Gastroesophageal sphincter (tissue), 4 donors: Measurements from ENCODE around the gene THRB. TPM values are rescaled to one million over a fixed set of nuclear protein-coding genes. Genes with fewer than 3 reads are reported as not detected.

Experiments used
- ATAC-seq: fragments of 150-250 bp; one replicate; pipeline ENCODE4 v1.9.1; 2016; ENCODE audit warnings: mild to moderate bottlenecking, moderate library complexity
- H3K27ac ChIP-seq, 4 donors: fragments of 200-600 bp; sonication (generic) in 3 of 4; 1 replicate in 3 of 4; 2 replicates in 1 of 4; pipeline ENCODE4 v1.5.1; 2016 to 2019
- H3K27me3 ChIP-seq: fragments of 200-600 bp; sonication (generic); one replicate; pipeline ENCODE4 v1.5.1; 2019
- H3K36me3 ChIP-seq, 2 donors: fragments of 200-600 bp; sonication (generic); one replicate each; pipeline ENCODE4 v1.5.1; 2019; ENCODE audit warnings: control low read depth in 1 of 2
- H3K4me1 ChIP-seq, 3 donors: fragments of 200-600 bp; sonication (generic); 1 replicate in 2 of 3; 2 replicates in 1 of 3; pipeline ENCODE4 v1.5.1; 2016 to 2019; ENCODE audit warnings: control low read depth in 2 of 3
- H3K4me3 ChIP-seq, 2 donors: fragments of 200-600 bp; sonication (generic); one replicate each; pipeline ENCODE4 v1.5.1; 2019; ENCODE audit warnings: mild to moderate bottlenecking in 1 of 2, moderate library complexity in 1 of 2
- H3K9me3 ChIP-seq, 3 donors: fragments of 200-600 bp; sonication (generic); one replicate each; pipeline ENCODE4 v1.5.1; 2017 to 2019; ENCODE audit warnings: control low read depth in 2 of 3
- EP300 ChIP-seq: sonication (generic); formaldehyde crosslinking; IDR thresholded peaks from one replicate; pipeline ENCODE4 v1.6.1; 2017; ENCODE audit warnings: antibody characterized with exemption, mild to moderate bottlenecking
- POLR2A ChIP-seq, 2 donors: fragments of 450-650 bp; IDR thresholded peaks; one replicate each; pipeline ENCODE4 v1.6.1; 2017; ENCODE audit warnings: antibody characterized with exemption in 2 of 2, mild to moderate bottlenecking in 2 of 2, moderate library complexity in 1 of 2
- POLR2AphosphoS5 ChIP-seq: sonication (generic); formaldehyde crosslinking; IDR thresholded peaks from one replicate; pipeline ENCODE4 v1.6.1; 2017; ENCODE audit warnings: antibody characterized with exemption
- WGBS, 2 donors: methylation state at CpG; one replicate each; pipeline ENCODE4 v1.1.5; 2018; ENCODE audit warnings: low coverage in 1 of 2; 5-methylcytosine and 5-hydroxymethylcytosine counted together
- total RNA-seq, 4 donors: library from RNA; depleted of rRNA; stranded (reverse); fragments of >200 nt; gene quantifications; one replicate each; pipeline ENCODE4 v1.1.0, GENCODE V29; 2016
- TF ChIP-seq, protein P1 (sequence below), 4 experiments: fragments of 200-600 bp in 2 of 4; fragments of 450-650 bp in 2 of 4; sonication (generic) in 1 of 4; IDR thresholded peaks; one replicate each; pipeline ENCODE4 v1.5.1; 2017 to 2019; ENCODE audit warnings: antibody characterized with exemption in 4 of 4, mild to moderate bottlenecking in 2 of 4, moderate library complexity in 2 of 4

The THRB gene
- total RNA-seq, 4 donors from 2014 or later = 42.5 to 61.9 (median 55.8) TPM

DNA sequence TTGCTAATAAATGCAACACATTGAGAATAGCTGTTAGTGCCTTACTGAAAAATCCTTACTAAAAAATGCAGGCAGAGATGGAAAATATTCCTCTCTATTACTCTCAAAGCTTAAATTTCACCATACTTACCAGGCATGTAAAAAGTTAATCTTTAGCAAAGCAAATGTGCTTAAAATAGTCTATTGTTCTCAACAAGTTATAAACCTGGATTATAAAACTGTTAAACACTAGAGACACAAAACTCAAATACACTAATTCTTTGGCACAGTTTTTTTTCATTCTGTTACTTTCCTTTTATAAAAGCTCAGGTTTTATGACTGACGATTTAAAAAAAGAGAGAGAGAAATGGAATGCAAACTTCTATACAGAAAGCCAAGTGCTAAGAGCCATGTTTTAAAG lies 119.8 kb downstream of the THRB start:
- Histone ChIP-seq H3K4me3 (no peak overlapping the region), H3K4me1 (peaks cover 11 to 73% (median 14%) of the 10 kb centered on the region in 3 donors), H3K27ac (peak overlapping the region in 3 of 4 donors; percentile 14 to 65 (median 50)), H3K9me3 (no peaks in the 10 kb centered on the region), H3K36me3 (no peaks in the 10 kb centered on the region), H3K27me3 (no peaks in the 10 kb centered on the region)
- no peak for TF ChIP-seq POLR2A (IDR thresholded peaks at IDR 0.05)
- TF ChIP-seq EP300 = no peak
- TF ChIP-seq, protein P1, sequence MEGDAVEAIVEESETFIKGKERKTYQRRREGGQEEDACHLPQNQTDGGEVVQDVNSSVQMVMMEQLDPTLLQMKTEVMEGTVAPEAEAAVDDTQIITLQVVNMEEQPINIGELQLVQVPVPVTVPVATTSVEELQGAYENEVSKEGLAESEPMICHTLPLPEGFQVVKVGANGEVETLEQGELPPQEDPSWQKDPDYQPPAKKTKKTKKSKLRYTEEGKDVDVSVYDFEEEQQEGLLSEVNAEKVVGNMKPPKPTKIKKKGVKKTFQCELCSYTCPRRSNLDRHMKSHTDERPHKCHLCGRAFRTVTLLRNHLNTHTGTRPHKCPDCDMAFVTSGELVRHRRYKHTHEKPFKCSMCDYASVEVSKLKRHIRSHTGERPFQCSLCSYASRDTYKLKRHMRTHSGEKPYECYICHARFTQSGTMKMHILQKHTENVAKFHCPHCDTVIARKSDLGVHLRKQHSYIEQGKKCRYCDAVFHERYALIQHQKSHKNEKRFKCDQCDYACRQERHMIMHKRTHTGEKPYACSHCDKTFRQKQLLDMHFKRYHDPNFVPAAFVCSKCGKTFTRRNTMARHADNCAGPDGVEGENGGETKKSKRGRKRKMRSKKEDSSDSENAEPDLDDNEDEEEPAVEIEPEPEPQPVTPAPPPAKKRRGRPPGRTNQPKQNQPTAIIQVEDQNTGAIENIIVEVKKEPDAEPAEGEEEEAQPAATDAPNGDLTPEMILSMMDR (IDR thresholded peaks at IDR 0.05) = no peak
- WGBS, 2 donors = 17 to 27% methylated on average over 1 of the region's 1 CpG
- ATAC-seq = no peak

DNA sequence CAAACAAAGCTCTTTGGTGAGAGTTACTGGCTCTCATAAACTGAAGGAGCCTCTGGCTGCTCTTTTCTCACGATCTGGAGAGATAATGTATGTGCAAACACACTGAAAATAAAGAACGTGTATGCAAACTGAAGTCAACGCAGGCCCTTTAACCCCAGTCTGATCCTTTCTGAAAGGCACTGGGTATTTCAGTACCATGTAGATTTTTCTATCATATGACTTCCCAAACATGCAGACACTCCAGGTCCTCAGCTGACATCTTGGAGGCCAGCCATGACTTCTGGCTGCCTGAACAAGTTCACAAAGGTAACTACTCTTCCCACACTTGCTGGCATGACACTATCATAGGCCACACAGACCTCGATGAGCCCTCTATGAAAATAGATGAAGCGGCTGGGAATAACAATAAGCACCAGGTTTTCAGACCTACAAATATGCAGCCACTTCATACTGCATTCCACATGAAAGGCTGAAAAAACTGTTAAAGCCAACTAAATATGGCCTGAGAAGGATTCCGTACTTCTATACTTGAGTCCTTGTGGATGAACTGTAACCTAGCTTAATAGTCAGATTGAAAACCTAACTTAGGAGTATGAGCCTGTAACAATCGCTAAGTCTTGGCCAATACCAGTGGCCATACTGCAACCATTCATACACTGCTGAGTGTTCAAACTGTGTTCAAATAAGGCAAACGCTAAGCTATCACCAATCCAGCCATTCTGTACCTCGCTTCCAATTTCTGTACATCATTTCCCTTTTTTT lies 121.3 kb downstream of the THRB start:
- Histone ChIP-seq H3K36me3 (no peaks in the 10 kb centered on the region), H3K27me3 (no peaks in the 10 kb centered on the region), H3K9me3 (no peaks in the 10 kb centered on the region), H3K27ac (peak overlapping the region; percentile 25 to 65 (median 40)), H3K4me3 (no peak overlapping the region), H3K4me1 (peaks cover 11 to 78% (median 17%) of the 10 kb centered on the region in 3 donors)
- WGBS, 2 donors = 72 to 73% methylated on average over 8 to 9 of the region's 9 CpGs
- TF ChIP-seq POLR2AphosphoS5 = no peak
- TF ChIP-seq, protein P1 (IDR thresholded peaks at IDR 0.05) = no peak
- TF ChIP-seq POLR2A (IDR thresholded peaks at IDR 0.05) = no peak
- TF ChIP-seq EP300 = no peak
- ATAC-seq = no peak

DNA sequence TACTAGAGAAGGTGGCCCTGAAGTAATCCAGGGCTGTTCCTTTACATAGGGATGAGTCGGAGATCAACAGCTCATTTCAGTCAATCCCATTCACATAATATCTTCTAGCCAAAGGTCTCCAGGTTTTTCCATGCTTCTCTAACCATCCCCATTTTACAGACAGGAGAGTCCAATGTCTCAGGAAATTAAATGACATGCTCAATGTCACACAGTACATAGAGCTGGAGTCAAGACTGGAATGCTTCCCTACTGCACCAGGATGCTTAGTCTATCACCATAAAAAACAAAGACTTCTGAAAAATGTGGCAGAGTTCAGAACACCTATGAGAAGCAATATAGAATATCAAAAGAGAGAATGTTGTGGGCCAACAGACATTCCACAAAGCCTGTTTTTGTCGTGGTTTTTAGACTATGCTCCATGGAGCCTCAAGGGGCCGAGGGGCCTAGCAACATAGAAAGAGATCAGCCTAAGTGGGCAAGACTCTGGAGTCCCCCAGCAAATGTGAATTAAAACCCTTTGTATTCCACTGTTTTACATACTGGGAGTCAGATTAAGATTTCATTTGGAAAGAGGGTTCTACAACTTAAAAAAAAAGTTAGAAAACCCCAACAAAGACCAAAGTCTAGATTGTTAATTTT lies 122.0 kb downstream of the THRB start:
- Histone ChIP-seq H3K9me3 (no peaks in the 10 kb centered on the region), H3K4me1 (peaks cover 8 to 82% (median 21%) of the 10 kb centered on the region in 3 donors), H3K27me3 (no peaks in the 10 kb centered on the region), H3K36me3 (no peaks in the 10 kb centered on the region), H3K27ac (peak overlapping the region in 2 of 4 donors; percentile 48 to 65), H3K4me3 (no peak overlapping the region)
- TF ChIP-seq POLR2A (IDR thresholded peaks at IDR 0.05) = no peak
- TF ChIP-seq, protein P1 (IDR thresholded peaks at IDR 0.05) = no peak
- 73 to 79% methylated on average over 2 to 3 of the region's 3 CpGs for WGBS, 2 donors
- ATAC-seq = no peak

DNA sequence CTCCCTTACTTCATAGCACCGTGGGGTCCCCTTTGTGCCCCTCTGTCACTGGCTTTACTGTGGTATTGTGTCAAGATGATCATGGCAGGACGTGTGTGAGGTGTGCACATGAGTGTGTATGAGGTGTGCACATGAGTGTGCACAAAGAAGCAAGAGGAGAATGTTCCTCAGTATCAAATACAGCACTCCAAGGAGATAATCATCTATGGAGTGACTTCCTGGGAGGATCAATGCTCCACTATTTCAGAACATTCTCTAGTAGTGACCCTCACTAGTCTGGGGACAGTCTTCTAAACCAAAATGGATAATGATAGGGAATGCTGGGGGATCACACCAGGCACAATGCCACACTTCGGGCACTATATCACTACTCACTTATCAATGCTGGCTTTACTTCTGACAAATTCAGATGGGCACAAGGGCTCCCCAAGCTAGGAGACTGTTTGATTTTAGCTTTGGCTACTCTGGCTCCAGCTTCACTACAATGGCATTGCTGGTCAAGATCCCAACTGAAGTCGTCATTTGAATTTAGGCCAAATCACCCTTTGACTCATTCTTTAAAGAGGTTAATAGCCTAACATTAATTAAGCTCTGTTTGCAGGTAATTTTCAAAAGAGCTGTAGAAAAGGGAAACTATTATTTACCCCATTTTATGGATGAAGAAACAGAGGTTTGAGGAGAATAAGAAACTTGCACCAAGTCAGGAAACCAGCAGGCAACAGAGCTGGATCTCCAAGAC lies 124.1 kb downstream of the THRB start:
- TF ChIP-seq EP300 (no peak), POLR2A (IDR thresholded peaks at IDR 0.05) (no peak), POLR2AphosphoS5 (no peak)
- TF ChIP-seq, protein P1 (IDR thresholded peaks at IDR 0.05) = no peak
- no peaks in the 10 kb centered on the region for H3K27me3 ChIP-seq
- ATAC-seq = no peak
- H3K4me1 ChIP-seq = peaks cover under 1 to 82% (median 19%) of the 10 kb centered on the region in 3 donors
- peak overlapping the region in 1 of 4 donors; percentile 50 for H3K27ac ChIP-seq
- H3K9me3 ChIP-seq = no peaks in the 10 kb centered on the region
- H3K36me3 ChIP-seq = no peaks in the 10 kb centered on the region
- no peak overlapping the region for H3K4me3 ChIP-seq
- WGBS, 2 donors = 66 to 88% methylated on average over 3 of the region's 4 CpGs
